OCI-LY1 (cell line): Measurements from ENCODE around the gene ATF6.

ENCODE experiments used
- H2AFZ ChIP-seq: fragments of 200-600 bp; sonication (generic), shearing (Covaris generic); 2 replicates; pipeline ENCODE4 v1.6.0; 2014; ENCODE audit warnings: antibody characterized with exemption, mild to moderate bottlenecking, low read length
- H3F3A ChIP-seq: fragments of 200-600 bp; sonication (generic), shearing (Covaris generic); 2 replicates; pipeline ENCODE4 v1.6.0; 2014; ENCODE audit warnings: mild to moderate bottlenecking, antibody characterized with exemption, low read length, moderate library complexity; ENCODE audit not compliant: insufficient read depth
- H3K27ac ChIP-seq: fragments of 200-600 bp; sonication (generic); 2 replicates; pipeline ENCODE4 v1.5.1; 2014; ENCODE audit warnings: low read length, mixed run types, mild to moderate bottlenecking, low read depth; ENCODE audit not compliant: poor library complexity, severe bottlenecking
- H3K27me3 ChIP-seq: fragments of 200-600 bp; sonication (generic); 2 replicates; pipeline ENCODE4 v1.6.0; 2014; ENCODE audit warnings: antibody characterized with exemption, mild to moderate bottlenecking, low read length, moderate library complexity; ENCODE audit not compliant: insufficient read depth
- H3K36me3 ChIP-seq: fragments of 200-600 bp; sonication (generic); 2 replicates; pipeline ENCODE4 v1.6.1; 2014; ENCODE audit warnings: mild to moderate bottlenecking, antibody characterized with exemption, low read length, moderate library complexity, mixed read lengths; ENCODE audit not compliant: insufficient read depth
- H3K4me1 ChIP-seq: fragments of 200-600 bp; sonication (generic); 2 replicates; pipeline ENCODE4 v1.5.1; 2014; ENCODE audit warnings: mild to moderate bottlenecking, low read length, moderate library complexity; ENCODE audit not compliant: insufficient read depth, severe bottlenecking
- H3K4me2 ChIP-seq: fragments of 200-600 bp; sonication (generic), shearing (Covaris generic); 2 replicates; pipeline ENCODE4 v1.6.1; 2014; ENCODE audit warnings: low read length
- H3K4me3 ChIP-seq: fragments of 200-600 bp; sonication (generic); 2 replicates; pipeline ENCODE4 v1.5.1; 2014; ENCODE audit warnings: low read length, low read depth, mild to moderate bottlenecking, mixed read lengths; ENCODE audit not compliant: poor library complexity, severe bottlenecking
- H3K79me2 ChIP-seq: fragments of 200-600 bp; shearing (Covaris generic); 2 replicates; pipeline ENCODE4 v1.6.1; 2016; ENCODE audit warnings: mixed run types, low read length, mixed read lengths; ENCODE audit not compliant: insufficient read depth
- H3K9ac ChIP-seq: fragments of 200-600 bp; sonication (generic), shearing (Covaris generic); 2 replicates; pipeline ENCODE4 v1.6.1; 2014; ENCODE audit warnings: mild to moderate bottlenecking, low read length, mixed read lengths
- H3K9me2 ChIP-seq: fragments of 200-600 bp; sonication (generic), shearing (Covaris generic); 2 replicates; pipeline ENCODE4 v1.6.1; 2014; ENCODE audit warnings: low read depth, mild to moderate bottlenecking, low read length, mixed read lengths
- H3K9me3 ChIP-seq: fragments of 200-600 bp; shearing (Covaris generic); 2 replicates; pipeline ENCODE4 v1.6.1; 2014; ENCODE audit warnings: low read length, mixed read lengths
- H4K20me1 ChIP-seq: fragments of 200-600 bp; sonication (generic), shearing (Covaris generic); 2 replicates; pipeline ENCODE4 v1.6.0; 2016; ENCODE audit warnings: mild to moderate bottlenecking, low read length; ENCODE audit not compliant: insufficient read depth
- EZH2 ChIP-seq: fragments of 200-600 bp; sonication (generic), shearing (Covaris generic); IDR thresholded peaks from 2 replicates; pipeline ENCODE4 v1.8.0; 2017; ENCODE audit warnings: borderline replicate concordance, mixed run types, mild to moderate bottlenecking, antibody characterized with exemption, low read length, moderate library complexity, mixed read lengths
- TF ChIP-seq, protein P1 (sequence below): fragments of 200-600 bp; sonication (generic), shearing (Covaris generic); IDR thresholded peaks from 2 replicates; pipeline ENCODE4 v1.5.1; 2017; ENCODE audit warnings: mild to moderate bottlenecking, antibody characterized with exemption, low read length, moderate library complexity, mixed read lengths

The ATF6 gene

DNA sequence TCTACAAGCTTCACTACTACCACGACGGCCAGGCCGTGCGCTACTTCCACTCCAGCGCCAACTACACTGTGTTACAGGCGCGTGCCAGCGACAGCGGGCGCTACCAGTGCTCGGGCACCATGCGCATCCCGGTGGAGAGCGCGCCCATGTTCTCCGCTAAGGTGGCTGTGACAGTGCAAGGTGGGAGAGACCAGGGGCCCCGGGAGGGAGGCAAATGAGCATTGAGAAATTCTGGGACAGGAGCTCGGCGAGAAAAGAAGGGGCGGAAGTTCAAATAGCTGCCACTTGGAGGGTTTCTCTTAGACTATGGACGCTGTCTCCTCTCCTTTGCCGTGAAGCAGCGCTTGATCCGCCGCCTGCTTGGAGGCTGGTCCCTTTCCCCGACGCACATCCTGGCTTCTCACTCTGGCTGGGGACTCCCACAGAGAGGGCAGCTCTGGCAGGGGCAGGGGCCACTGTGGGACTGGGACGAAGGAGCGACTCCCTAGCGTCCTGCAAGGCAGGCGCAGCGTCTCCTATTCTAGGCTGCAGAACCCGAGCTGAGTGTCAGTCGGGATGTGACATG is 40.1 kb upstream of the ATF6 start:
- Histone ChIP-seq H3K9me3 (no peaks in the 10 kb centered on the region), H4K20me1 (no peaks in the 10 kb centered on the region), H3F3A (no peaks in the 10 kb centered on the region), H3K9me2 (no peaks in the 10 kb centered on the region), H3K4me1 (peaks cover 69% of the 10 kb centered on the region), H3K36me3 (peaks cover 12% of the 10 kb centered on the region; the same call in 1 of the 2 replicates), H3K27me3 (no peaks in the 10 kb centered on the region), H3K79me2 (peaks cover 11% of the 10 kb centered on the region; the same call in 1 of the 2 replicates), H3K27ac (peak overlapping the region; percentile 82), H3K4me2 (peak overlapping the region; percentile 85), H3K9ac (peak overlapping the region; percentile 91), H3K4me3 (peak overlapping the region; percentile 78), H2AFZ (no peak overlapping the region)
- TF ChIP-seq, protein P1, sequence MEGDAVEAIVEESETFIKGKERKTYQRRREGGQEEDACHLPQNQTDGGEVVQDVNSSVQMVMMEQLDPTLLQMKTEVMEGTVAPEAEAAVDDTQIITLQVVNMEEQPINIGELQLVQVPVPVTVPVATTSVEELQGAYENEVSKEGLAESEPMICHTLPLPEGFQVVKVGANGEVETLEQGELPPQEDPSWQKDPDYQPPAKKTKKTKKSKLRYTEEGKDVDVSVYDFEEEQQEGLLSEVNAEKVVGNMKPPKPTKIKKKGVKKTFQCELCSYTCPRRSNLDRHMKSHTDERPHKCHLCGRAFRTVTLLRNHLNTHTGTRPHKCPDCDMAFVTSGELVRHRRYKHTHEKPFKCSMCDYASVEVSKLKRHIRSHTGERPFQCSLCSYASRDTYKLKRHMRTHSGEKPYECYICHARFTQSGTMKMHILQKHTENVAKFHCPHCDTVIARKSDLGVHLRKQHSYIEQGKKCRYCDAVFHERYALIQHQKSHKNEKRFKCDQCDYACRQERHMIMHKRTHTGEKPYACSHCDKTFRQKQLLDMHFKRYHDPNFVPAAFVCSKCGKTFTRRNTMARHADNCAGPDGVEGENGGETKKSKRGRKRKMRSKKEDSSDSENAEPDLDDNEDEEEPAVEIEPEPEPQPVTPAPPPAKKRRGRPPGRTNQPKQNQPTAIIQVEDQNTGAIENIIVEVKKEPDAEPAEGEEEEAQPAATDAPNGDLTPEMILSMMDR: no peak; the same call in 1 of the 2 replicates
- TF ChIP-seq EZH2: no peak

DNA sequence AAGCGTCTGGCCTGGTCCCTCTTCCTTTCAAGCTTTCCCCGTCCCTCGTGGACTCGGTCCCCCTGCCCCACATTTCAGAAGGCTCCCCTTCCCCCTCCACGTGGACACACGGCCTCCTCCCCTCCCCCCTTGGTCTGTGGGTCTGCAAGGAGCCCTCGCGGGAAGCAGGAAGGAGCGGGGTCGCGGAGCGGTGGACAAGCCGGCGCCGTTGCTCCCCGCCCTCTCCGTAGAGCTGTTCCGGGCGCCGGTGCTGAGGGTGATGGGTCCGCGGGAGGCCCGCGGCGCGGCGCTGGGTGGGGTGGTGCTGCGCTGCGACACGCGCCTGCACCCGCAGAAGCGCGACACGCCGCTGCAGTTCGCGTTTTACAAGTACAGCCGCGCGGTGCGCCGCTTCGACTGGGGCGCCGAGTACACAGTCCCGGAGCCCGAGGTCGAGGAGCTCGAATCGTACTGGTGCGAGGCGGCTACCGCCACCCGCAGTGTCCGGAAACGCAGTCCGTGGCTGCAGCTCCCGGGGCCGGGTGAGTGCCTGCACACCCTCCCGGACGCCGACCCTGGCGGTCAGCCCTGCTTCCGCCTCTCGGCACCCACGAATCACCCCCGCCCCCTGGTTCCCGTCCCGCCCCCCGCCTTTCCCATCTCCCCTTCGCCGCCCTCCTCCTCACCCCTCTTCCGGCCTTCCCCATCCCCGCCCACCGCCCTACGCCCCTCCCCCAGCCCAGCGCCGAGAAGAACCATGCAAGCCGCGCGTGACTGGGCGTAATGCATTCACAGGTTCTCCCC is 39.5 kb upstream of the ATF6 start:
- H3K4me2 ChIP-seq: peak overlapping the region; percentile 85
- H3K27ac ChIP-seq: peak overlapping the region; percentile 82
- no peak overlapping the region for H2AFZ ChIP-seq
- H3K9me3 ChIP-seq: no peaks in the 10 kb centered on the region
- H3K9ac ChIP-seq: peak overlapping the region; percentile 91
- no peaks in the 10 kb centered on the region for H3F3A ChIP-seq
- H3K79me2 ChIP-seq: peaks cover 11% of the 10 kb centered on the region; the same call in 1 of the 2 replicates
- TF ChIP-seq, protein P1: no peak
- TF ChIP-seq EZH2: no peak
- H4K20me1 ChIP-seq: no peaks in the 10 kb centered on the region
- peaks cover 12% of the 10 kb centered on the region; the same call in 1 of the 2 replicates for H3K36me3 ChIP-seq
- H3K27me3 ChIP-seq: no peaks in the 10 kb centered on the region
- H3K4me3 ChIP-seq: peak overlapping the region; percentile 78
- no peaks in the 10 kb centered on the region for H3K9me2 ChIP-seq
- peaks cover 62% of the 10 kb centered on the region for H3K4me1 ChIP-seq

DNA sequence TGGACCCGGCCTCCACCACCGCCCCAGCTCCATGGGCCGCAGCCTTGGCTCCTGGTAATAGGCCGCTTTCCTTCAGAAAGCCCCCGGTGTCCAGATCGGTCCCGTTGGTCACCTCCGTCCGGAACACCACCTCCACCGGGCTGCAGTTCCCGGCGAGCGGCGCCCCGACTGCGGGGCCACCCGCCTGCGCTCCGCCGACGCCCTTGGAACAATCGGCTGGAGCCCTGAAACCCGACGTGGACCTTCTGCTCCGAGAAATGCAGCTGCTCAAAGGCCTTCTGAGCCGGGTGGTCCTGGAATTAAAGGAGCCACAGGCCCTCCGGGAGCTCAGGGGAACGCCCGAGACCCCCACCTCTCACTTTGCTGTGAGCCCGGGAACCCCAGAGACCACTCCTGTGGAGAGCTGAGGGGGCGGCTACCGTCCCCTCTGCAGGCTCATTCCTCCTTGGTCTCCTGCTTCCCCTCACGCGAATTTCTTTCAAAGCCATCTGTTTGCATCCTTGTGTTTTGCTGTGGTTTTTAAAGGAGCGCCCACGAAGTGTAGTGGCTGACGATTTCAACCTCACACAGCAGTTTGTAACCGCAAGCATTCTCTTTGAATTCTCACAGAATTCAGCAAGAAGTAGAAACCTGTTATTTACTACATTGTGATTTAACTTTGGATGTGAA is 38.7 kb upstream of the ATF6 start:
- Histone ChIP-seq H2AFZ (no peak overlapping the region), H3K9ac (peak overlapping the region; percentile 78), H3F3A (no peaks in the 10 kb centered on the region), H4K20me1 (no peaks in the 10 kb centered on the region), H3K27me3 (no peaks in the 10 kb centered on the region), H3K9me2 (no peaks in the 10 kb centered on the region), H3K4me2 (peak overlapping the region; percentile 85), H3K27ac (peak overlapping the region; percentile 79), H3K36me3 (peaks cover 12% of the 10 kb centered on the region; the same call in 1 of the 2 replicates), H3K9me3 (no peaks in the 10 kb centered on the region), H3K4me3 (peak overlapping the region; percentile 78), H3K4me1 (peaks cover 55% of the 10 kb centered on the region), H3K79me2 (peaks cover 4% of the 10 kb centered on the region; the same call in 1 of the 2 replicates)
- no peak for TF ChIP-seq EZH2
- TF ChIP-seq, protein P1: no peak
